GM21717 (cell line): ENCODE results near the gene IGFL1.
"Not testable (repeated sequence)": the region's sequence is repeated elsewhere in the genome, so short reads cannot be mapped to it uniquely, and the experiment has no call there.

Source experiments
- ATAC-seq: cut with Tn5 transposase; IDR thresholded peaks from one replicate; pipeline ENCODE4 v1.9.1; 2021; ENCODE audit warnings: mild to moderate bottlenecking, moderate library complexity; ENCODE audit not compliant: unreplicated experiment

The IGFL1 gene

GRCh38 chr19:46229442-46229841, at the start of gene IGFL1:
Gene IGFL1, plus strand, starts transcription at chr19:46229742. Its CDS starts 33 bp downstream, at chr19:46229775.
- ATAC-seq, result no peak

GRCh38 chr19:46180701-46181387, 48.7 kb upstream of the IGFL1 start:
- no peak for ATAC-seq

- ATAC-seq, result no peak
These were observed 48.2 kb upstream of the IGFL1 start for GRCh38 chr19:46181388-46181779.

- no peak for ATAC-seq
These were observed 47.1 kb upstream of the IGFL1 start for GRCh38 chr19:46182476-46182875.

- ATAC-seq, result not testable (repeated sequence)
These were observed 44.5 kb upstream of the IGFL1 start for GRCh38 chr19:46184775-46185710.

GRCh38 chr19:46186101-46186716, 43.3 kb upstream of the IGFL1 start:
- ATAC-seq, result no peak

GRCh38 chr19:46186717-46187101, 42.8 kb upstream of the IGFL1 start:
- ATAC-seq, result no peak

- no peak for ATAC-seq
These were observed 39.3 kb upstream of the IGFL1 start for GRCh38 chr19:46189971-46190888.

GRCh38 chr19:46191356-46191755, 38.2 kb upstream of the IGFL1 start:
- no peak for ATAC-seq

- no peak for ATAC-seq
These were observed 37.6 kb upstream of the IGFL1 start for GRCh38 chr19:46191972-46192371.

GRCh38 chr19:46192626-46192991, 36.9 kb upstream of the IGFL1 start:
- not testable (repeated sequence) for ATAC-seq

- no peak for ATAC-seq
These were observed 36.4 kb upstream of the IGFL1 start for GRCh38 chr19:46192992-46193650.

GRCh38 chr19:46193678-46194077, 35.9 kb upstream of the IGFL1 start:
- ATAC-seq, result no peak

- ATAC-seq, result no peak
These were observed 34.4 kb upstream of the IGFL1 start for GRCh38 chr19:46195104-46195503.

- ATAC-seq, result not testable (repeated sequence)
These were observed 33.6 kb upstream of the IGFL1 start for GRCh38 chr19:46195919-46196318.

GRCh38 chr19:46196410-46197124, 33.0 kb upstream of the IGFL1 start:
- ATAC-seq, result no peak

GRCh38 chr19:46197314-46198070, 32.0 kb upstream of the IGFL1 start:
- ATAC-seq, result no peak

GRCh38 chr19:46198756-46199155, 30.8 kb upstream of the IGFL1 start:
- ATAC-seq, result no peak
